SK-N-SH treated with all-trans-retinoic acid at 6 μM for 48 hours (cell line): ENCODE results near the gene CFDP1.

Experiments used
- GLIS3 ChIP-seq: fragments of 250-450 bp; sonication (Bioruptor Pico); IDR thresholded peaks from 2 replicates; pipeline ENCODE4 v1.5.0; 2020; ENCODE audit warnings: mild to moderate bottlenecking, moderate library complexity
- OSR1 ChIP-seq: fragments of 250-450 bp; sonication (Bioruptor Pico); IDR thresholded peaks from 2 replicates; pipeline ENCODE4 v1.8.0; 2022; ENCODE audit warnings: moderate library complexity, mild to moderate bottlenecking, inconsistent platforms
- PATZ1 ChIP-seq: fragments of 250-450 bp; sonication (Bioruptor Pico); IDR thresholded peaks from 2 replicates; pipeline ENCODE4 v1.8.0; 2020; ENCODE audit warnings: mild to moderate bottlenecking, moderate library complexity, borderline replicate concordance
- RARB ChIP-seq: fragments of 250-450 bp; sonication (Bioruptor Pico); IDR thresholded peaks from 2 replicates; pipeline ENCODE4 v1.8.0; 2021; ENCODE audit warnings: mild to moderate bottlenecking, moderate library complexity
- ZFP3 ChIP-seq: fragments of 250-450 bp; sonication (Bioruptor Pico); IDR thresholded peaks from 2 replicates; pipeline ENCODE4 v1.5.0; 2020; ENCODE audit warnings: mild to moderate bottlenecking, moderate library complexity
- ZFP30 ChIP-seq: fragments of 450-650 bp; formaldehyde crosslinking; IDR thresholded peaks from 2 replicates; pipeline ENCODE4 v1.5.0; 2022; ENCODE audit warnings: mild to moderate bottlenecking, moderate library complexity
- ZNF565 ChIP-seq: fragments of 450-650 bp; formaldehyde crosslinking; conservative IDR thresholded peaks from 2 replicates; pipeline ENCODE4 v1.5.0; 2020; ENCODE audit warnings: low read depth, mild to moderate bottlenecking, moderate library complexity

GRCh38 chr16:75318737-75319136 lies 114.6 kb downstream of the CFDP1 start:
- TF ChIP-seq ZFP30 (CRISPR knock-in tag): no peak
- TF ChIP-seq OSR1 (CRISPR knock-in tag): no peak
- TF ChIP-seq ZNF565 (CRISPR knock-in tag): no peak
- no peak for TF ChIP-seq PATZ1 (CRISPR knock-in tag)
- no peak for TF ChIP-seq RARB
- no peak for TF ChIP-seq GLIS3 (CRISPR knock-in tag)
- TF ChIP-seq ZFP3 (CRISPR knock-in tag): no peak
